Muscle of leg (tissue), 11 donors: Measurements from ENCODE around the gene ACTR2. TPM values are rescaled to one million over a fixed set of nuclear protein-coding genes. Genes with fewer than 3 reads are reported as not detected.

Experiments
- DNase-seq: peaks from one replicate; pipeline ENCODE4 v3.0.0; 2013
- H3K27ac ChIP-seq: one replicate; pipeline ENCODE4 v1.5.1; 2013; ENCODE audit warnings: mild to moderate bottlenecking, low read length, control low read depth
- H3K27me3 ChIP-seq: one replicate; pipeline ENCODE4 v1.6.1; 2013; ENCODE audit warnings: low read length; ENCODE audit not compliant: control insufficient read depth, insufficient read depth
- H3K36me3 ChIP-seq: one replicate; pipeline ENCODE4 v1.6.1; 2013; ENCODE audit warnings: low read length; ENCODE audit not compliant: control insufficient read depth, insufficient read depth
- H3K4me1 ChIP-seq: one replicate; pipeline ENCODE4 v1.6.1; 2013; ENCODE audit warnings: low read length; ENCODE audit not compliant: control insufficient read depth, insufficient read depth
- H3K4me3 ChIP-seq: one replicate; pipeline ENCODE4 v1.5.1; 2013; ENCODE audit warnings: low read length, control low read depth
- H3K9me3 ChIP-seq: replicated peaks from 2 replicates; pipeline ENCODE4 v1.6.1; 2013; ENCODE audit warnings: low read depth, low read length; ENCODE audit not compliant: control insufficient read depth
- WGBS: methylation state at CpG from one replicate; pipeline ENCODE4 v1.1.5; 2013; ENCODE audit warnings: missing lambda C conversion rate; ENCODE audit not compliant: insufficient coverage; 5-methylcytosine and 5-hydroxymethylcytosine counted together
- polyA plus RNA-seq, 8 donors: library from polyadenylated mRNA; unstranded; fragments of 120-200 nt; gene quantifications; one replicate each; pipeline versions ENCODE4 v1.2.1 to v1.2.3, GENCODE V29; 2013; ENCODE audit warnings: inconsistent platforms in 1 of 8, low replicate concordance in 1 of 8; ENCODE audit not compliant: insufficient read length in 8 of 8, insufficient read depth in 1 of 8
- total RNA-seq: library from RNA; stranded (reverse); fragments of 120-200 nt; gene quantifications from one replicate; pipeline ENCODE4 v1.2.4, GENCODE V29; 2013

ACTR2 gene
- total and polyA plus RNA-seq, 9 donors: 38.3 to 170 (median 125) TPM

DNA sequence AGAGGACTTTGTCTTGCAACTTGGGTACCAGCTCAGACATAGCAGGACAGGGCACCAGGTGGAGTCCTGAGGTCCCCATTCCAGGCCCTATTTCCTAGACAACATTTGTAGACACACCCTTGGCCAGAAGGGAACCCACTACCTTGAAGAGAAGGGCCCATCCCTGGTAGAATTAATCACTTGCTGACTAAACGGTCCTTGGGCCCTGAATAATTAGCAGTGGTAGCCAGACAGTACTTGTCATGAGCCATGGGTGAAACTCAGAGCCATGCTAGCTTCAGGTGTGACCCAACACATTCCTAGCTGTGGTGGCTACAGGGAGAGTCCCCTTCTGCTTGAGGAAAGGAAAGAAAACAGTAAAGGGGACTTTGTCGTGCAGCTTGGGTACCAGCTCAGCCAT lies 28.5 kb upstream of the ACTR2 start:
- Histone ChIP-seq H3K36me3 (no peaks in the 10 kb centered on the region), H3K4me3 (no peak overlapping the region), H3K27ac (no peak overlapping the region), H3K4me1 (no peaks in the 10 kb centered on the region), H3K27me3 (no peaks in the 10 kb centered on the region), H3K9me3 (no peaks in the 10 kb centered on the region)
- no peak for DNase-seq
- WGBS: 87% methylated on average over 2 of the region's 2 CpGs

DNA sequence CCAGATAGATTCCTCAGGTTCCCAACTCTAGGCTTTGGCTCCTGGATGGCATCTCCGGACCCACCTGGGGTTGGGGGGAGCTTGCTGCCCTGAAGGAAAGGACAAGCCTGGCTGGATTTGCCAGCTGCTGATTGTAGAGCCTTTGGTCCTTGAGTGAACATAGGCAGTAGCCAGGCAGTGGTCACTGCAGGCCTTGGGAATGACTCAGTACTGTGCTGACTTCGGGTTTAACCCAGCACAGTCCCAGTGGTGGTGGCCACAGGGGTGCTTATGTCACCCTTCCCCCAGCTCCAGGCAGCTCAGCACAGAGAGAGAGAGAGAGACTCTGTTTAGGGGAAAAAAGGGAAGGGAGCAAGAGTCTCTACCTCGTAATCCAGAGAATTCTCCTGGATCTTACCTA lies 27.7 kb upstream of the ACTR2 start:
- no peaks in the 10 kb centered on the region for H3K9me3 ChIP-seq
- 83% methylated on average over 1 of the region's 3 CpGs for WGBS

DNA sequence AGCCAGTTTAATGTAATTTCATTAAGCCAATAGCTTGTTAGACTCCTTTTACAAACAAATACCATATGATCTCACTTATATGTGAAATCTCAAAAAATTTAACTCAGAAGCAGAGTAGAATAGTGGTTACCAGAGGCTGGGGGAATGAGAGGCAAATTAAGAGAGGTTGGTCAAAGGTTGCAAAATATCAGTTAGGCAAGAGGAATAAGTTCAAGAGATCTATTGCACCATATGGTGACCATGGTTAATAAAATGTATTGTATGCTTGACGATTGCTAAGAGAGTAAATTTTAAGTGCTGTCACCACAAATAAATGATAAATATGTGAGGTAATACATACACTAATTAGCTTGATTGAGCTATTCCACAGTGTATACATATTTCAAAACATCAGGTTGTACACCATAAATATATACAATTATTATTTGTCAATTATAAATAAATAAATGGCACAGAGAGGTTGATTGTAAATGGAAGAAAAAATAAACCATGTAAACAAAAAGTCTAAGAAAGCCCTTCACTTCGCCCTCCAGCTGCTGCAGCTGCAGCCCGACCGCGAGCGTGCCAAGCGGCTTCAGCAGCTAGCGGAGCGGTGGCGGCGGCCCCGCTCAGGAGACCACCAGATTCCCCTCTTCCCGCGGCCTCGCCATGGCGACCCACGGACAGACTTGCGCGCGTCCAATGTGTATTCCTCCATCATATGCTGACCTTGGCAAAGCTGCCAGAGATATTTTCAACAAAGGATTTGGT lies 23.0 kb upstream of the ACTR2 start:
- Histone ChIP-seq H3K9me3 (no peaks in the 10 kb centered on the region), H3K27me3 (no peaks in the 10 kb centered on the region), H3K4me1 (no peaks in the 10 kb centered on the region), H3K36me3 (no peaks in the 10 kb centered on the region), H3K27ac (no peak overlapping the region), H3K4me3 (no peak overlapping the region)
- peak; percentile 27 for DNase-seq
- whole genome bisulfite sequencing: 95% methylated on average over 11 of the region's 20 CpGs

More for the DNA sequence above, 27.7 kb upstream of the ACTR2 start:
- DNase-seq: no peak
- H3K4me3 ChIP-seq: no peak overlapping the region
- no peaks in the 10 kb centered on the region for H3K4me1 ChIP-seq
- no peaks in the 10 kb centered on the region for H3K36me3 ChIP-seq
- H3K27ac ChIP-seq: no peak overlapping the region
- no peaks in the 10 kb centered on the region for H3K27me3 ChIP-seq

DNA sequence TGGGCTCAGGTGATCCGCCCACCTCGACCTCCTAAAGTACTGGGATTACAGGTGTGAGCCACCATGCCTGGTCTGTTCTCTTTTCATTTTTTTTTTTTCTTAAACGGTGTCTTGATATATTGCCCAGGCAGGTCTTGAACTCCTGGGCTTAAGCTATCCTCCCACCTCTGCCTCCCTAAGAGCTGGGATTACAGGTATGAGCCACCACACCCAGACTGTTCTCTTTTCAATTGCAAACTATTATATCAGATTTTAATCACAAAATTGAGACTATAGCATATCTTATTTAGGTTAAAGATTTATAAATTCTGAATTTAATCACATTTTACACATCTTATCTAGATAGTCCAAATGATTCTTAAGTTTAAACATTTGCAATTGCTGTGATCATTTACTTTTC lies 15.5 kb upstream of the ACTR2 start:
- Histone ChIP-seq H3K27ac (no peak overlapping the region), H3K4me3 (no peak overlapping the region), H3K4me1 (no peaks in the 10 kb centered on the region), H3K27me3 (no peaks in the 10 kb centered on the region), H3K36me3 (no peaks in the 10 kb centered on the region), H3K9me3 (no peaks in the 10 kb centered on the region)
- DNase-seq: no peak
- 88% methylated on average over 3 of the region's 3 CpGs for WGBS

DNA sequence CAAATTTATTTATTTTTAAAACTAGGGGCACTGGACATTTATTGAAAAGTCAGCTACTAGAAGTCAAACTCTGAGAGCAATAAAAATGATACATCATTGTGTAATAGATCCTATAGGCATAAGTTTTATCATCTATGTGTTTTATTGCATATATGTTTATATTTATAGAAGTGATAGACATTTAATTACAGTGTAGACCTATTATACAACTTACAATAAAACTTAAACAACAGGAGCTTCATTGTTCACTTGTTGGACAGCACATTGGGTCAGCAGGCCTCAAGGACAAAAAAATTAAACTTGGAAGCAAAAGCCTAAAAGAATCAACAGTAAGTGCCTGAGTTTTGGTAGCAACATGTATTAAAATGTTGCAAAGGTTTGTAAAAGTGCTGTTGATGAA lies 15.0 kb upstream of the ACTR2 start:
- H3K27ac ChIP-seq: no peak overlapping the region
- DNase-seq: no peak
- H3K27me3 ChIP-seq: no peaks in the 10 kb centered on the region
- H3K36me3 ChIP-seq: no peaks in the 10 kb centered on the region
- no peaks in the 10 kb centered on the region for H3K9me3 ChIP-seq
- no peak overlapping the region for H3K4me3 ChIP-seq
- no peaks in the 10 kb centered on the region for H3K4me1 ChIP-seq

DNA sequence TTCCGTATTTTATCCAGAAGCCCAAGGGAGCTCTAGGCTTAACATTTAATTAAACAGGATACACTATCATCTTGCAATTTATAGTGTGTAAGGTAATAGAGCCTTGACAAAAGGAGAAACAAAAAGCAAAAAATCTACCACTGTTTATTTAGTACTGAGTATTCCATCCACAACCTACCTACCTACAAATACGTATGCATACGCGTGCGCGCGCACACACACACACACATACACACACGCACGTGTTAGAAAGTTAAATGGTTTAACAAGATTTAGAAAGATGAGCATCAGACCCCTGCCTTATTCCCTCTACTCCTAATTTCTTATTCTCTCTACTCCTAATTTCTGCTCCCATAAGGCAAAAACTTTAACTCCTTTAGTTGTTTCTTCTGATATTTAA lies 14.6 kb upstream of the ACTR2 start:
- Histone ChIP-seq H3K9me3 (no peaks in the 10 kb centered on the region), H3K27me3 (no peaks in the 10 kb centered on the region), H3K4me3 (no peak overlapping the region), H3K4me1 (no peaks in the 10 kb centered on the region), H3K27ac (no peak overlapping the region), H3K36me3 (no peaks in the 10 kb centered on the region)
- 100% methylated on average over 2 of the region's 9 CpGs for WGBS
- DNase-seq: no peak

DNA sequence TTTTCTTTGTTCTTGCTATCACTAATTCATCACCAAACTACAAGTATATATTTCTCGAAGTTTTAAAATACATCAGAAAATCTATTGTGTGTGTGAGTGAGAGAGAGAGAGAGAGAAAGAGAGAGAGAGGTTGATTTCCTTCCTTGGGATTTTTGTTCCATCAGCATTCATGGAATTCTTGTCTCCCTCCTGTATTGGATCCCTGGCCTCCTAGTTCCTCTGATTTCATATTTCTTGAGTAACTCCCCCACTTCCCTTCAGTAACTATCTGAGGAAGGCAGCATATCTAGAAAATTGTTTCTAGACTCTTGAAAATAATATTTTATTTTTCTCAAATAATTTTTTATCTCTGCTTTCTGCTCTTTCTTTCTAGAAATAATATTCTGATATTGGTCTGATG lies 13.3 kb upstream of the ACTR2 start:
- H3K4me3 ChIP-seq: no peak overlapping the region
- no peaks in the 10 kb centered on the region for H3K4me1 ChIP-seq
- H3K27ac ChIP-seq: no peak overlapping the region
- no peaks in the 10 kb centered on the region for H3K36me3 ChIP-seq
- no peaks in the 10 kb centered on the region for H3K9me3 ChIP-seq
- WGBS: no CpG with 5 or more reads among the region's 1 CpG
- H3K27me3 ChIP-seq: no peaks in the 10 kb centered on the region
- no peak for DNase-seq

DNA sequence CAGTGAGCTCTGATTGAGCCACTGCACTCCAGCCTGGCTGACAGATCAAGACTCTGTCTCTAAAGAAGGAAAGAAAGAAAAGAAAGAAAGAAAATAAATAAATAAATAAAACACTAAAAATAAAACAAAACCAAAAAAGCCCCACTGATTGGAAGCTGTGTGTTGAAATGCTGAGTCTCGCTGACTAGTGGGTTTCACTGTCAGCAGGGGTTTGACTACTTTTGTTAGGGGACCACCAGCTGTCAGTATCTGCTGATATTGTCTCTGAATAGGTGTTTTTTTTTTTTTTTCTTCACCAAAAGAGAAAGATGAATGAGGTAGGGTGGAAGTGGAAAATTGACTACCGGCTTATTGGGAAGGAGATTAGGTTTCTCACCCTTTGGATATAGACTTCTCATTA lies 12.8 kb upstream of the ACTR2 start:
- no peaks in the 10 kb centered on the region for H3K4me1 ChIP-seq
- no peak for DNase-seq
- no peaks in the 10 kb centered on the region for H3K9me3 ChIP-seq
- H3K36me3 ChIP-seq: no peaks in the 10 kb centered on the region
- H3K4me3 ChIP-seq: no peak overlapping the region
- H3K27ac ChIP-seq: no peak overlapping the region
- no peaks in the 10 kb centered on the region for H3K27me3 ChIP-seq
- 100% methylated on average over 1 of the region's 2 CpGs for WGBS

DNA sequence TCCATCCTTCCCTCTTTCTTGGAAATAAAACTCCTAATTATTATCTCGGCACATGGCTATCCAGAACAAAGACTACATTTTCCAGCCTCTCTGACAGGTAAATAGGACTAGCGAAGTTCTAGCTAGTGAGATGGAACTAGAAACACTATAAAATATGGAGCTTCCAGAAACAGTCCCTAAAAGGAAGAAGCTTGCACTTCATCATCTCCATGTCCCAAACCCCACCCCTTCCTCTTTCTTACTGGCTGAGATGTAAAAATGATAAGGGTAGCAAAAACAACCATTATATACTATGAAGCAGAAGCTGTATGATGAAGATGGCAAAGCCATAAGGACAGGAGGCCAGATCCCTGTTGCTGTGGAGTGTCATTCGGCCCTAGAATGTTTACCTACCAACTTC lies 11.7 kb upstream of the ACTR2 start:
- no peaks in the 10 kb centered on the region for H3K9me3 ChIP-seq
- WGBS: no CpG with 5 or more reads among the region's 3 CpGs
- no peaks in the 10 kb centered on the region for H3K36me3 ChIP-seq
- no peak for DNase-seq
- no peaks in the 10 kb centered on the region for H3K4me1 ChIP-seq
- no peak overlapping the region for H3K4me3 ChIP-seq
- no peak overlapping the region for H3K27ac ChIP-seq
- H3K27me3 ChIP-seq: no peaks in the 10 kb centered on the region

DNA sequence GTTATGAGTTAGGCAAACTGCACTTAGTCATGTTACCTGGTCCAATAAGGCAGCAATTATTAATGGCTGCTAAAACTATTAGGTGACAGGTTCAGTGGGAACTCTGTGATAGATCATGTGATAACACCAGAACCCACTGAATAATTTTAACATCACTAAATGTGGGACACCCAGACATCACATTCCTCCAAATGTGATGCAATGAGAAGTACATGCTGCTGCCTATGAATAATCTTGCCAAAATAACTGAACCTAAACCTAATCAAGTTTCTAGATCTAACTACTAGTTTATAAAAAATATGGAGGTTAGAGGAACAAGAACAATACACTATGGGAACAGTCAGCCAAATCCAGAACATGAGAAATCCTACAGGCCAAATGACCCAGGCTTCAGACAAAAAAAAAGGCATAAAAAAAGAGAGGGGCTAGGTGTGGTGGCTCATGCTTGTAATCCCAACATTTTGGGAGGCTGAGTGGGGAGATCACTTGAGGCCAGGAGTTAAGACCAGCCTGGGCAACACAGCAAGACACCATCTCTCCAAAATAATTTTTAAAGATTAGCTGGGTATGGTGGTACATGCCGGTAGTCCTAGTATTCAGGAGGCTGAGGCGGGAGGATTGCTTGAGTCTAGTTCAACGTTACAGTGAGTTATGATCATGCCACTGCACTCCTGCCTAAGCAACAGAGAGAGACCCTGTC lies 7.0 kb upstream of the ACTR2 start:
- H3K4me3 ChIP-seq: no peak overlapping the region
- H3K4me1 ChIP-seq: no peaks in the 10 kb centered on the region
- no peaks in the 10 kb centered on the region for H3K9me3 ChIP-seq
- WGBS: no CpG with 5 or more reads among the region's 3 CpGs
- DNase-seq: no peak
- no peaks in the 10 kb centered on the region for H3K27me3 ChIP-seq
- no peak overlapping the region for H3K27ac ChIP-seq
- H3K36me3 ChIP-seq: no peaks in the 10 kb centered on the region
